AG04449 (cell line): ENCODE data around the gene FHL3.

Experiments
- CTCF ChIA-PET: fragments of 350-600 bp; formaldehyde crosslinking; extraction: SDS; loops from one replicate; lab custom pipeline; 2021; ENCODE audit warnings: antibody characterized with exemption; lab: Yijun Ruan, JAX
- POLR2A ChIA-PET: fragments of 400-600, 350-600 bp; formaldehyde crosslinking; extraction: SDS; loops from one replicate; lab custom pipeline; 2020; ENCODE audit warnings: antibody characterized with exemption, inconsistent platforms; lab: Yijun Ruan, JAX
- DNase-seq: peaks from one replicate; pipeline ENCODE4 v3.0.0-alpha.2; 2010; ENCODE audit warnings: low read depth, low spot score
- H3K4me3 ChIP-seq: 2 replicates; pipeline ENCODE4 v1.5.1; 2011; ENCODE audit warnings: low read depth, mild to moderate bottlenecking, control low read depth, low read length
- CTCF ChIP-seq: IDR thresholded peaks from one replicate; pipeline ENCODE4 v1.5.1; 2011; ENCODE audit warnings: mild to moderate bottlenecking, moderate library complexity, low read length, control low read depth, inconsistent platforms; ENCODE audit not compliant: insufficient read depth; ENCODE audit errors: missing control alignments

FHL3 gene

GRCh38 chr1:38000529-38001455 is 4.5 kb downstream of the FHL3 start:
- ChIA-PET POLR2A (interaction anchor here (1.3 to 3.3 kb wide), 4 partner anchors 11 to 29 kb away, joined by 4 to 26 read pairs (median 6); partner anchors contain the start of genes SF3A3 and UTP11), CTCF (interaction anchor here (1.1 to 16.5 kb wide), 4 partner anchors 9 to 835 kb away, joined by 3 to 398 read pairs (median 37); partner anchors contain the start of genes SF3A3 and UTP11)
- no peak for TF ChIP-seq CTCF
- H3K4me3 ChIP-seq: peak overlapping the region; percentile 36
- DNase-seq: no peak

GRCh38 chr1:38000233-38000528 is 5.1 kb downstream of the FHL3 start:
- TF ChIP-seq CTCF: no peak
- DNase-seq: no peak
- H3K4me3 ChIP-seq: peak overlapping the region; percentile 36
- CTCF ChIA-PET: interaction anchor here (0.8 to 16.5 kb wide), 4 partner anchors 9 to 835 kb away, joined by 3 to 398 read pairs (median 36); partner anchors contain the start of genes SF3A3 and UTP11
- POLR2A ChIA-PET: interaction anchor here (1.3 to 3.3 kb wide), 3 partner anchors 10 to 30 kb away, joined by 6 to 26 read pairs (median 6); partner anchors contain the start of genes SF3A3 and UTP11

- no peak for TF ChIP-seq CTCF
- DNase-seq: no peak
- POLR2A ChIA-PET: interaction anchor here (0.7 to 3.3 kb wide), 4 partner anchors 10 to 30 kb away, joined by 3 to 26 read pairs (median 6); partner anchors contain the start of genes SF3A3 and UTP11
- H3K4me3 ChIP-seq: peak overlapping the region; percentile 36
- CTCF ChIA-PET: interaction anchor here (0.8 to 16.5 kb wide), 3 partner anchors 9 to 21 kb away, joined by 3 to 398 read pairs (median 68); partner anchors contain the start of genes SF3A3 and UTP11
Measured at GRCh38 chr1:37999430-38000232, 5.7 kb downstream of the FHL3 start.

GRCh38 chr1:37998913-37999429 is 6.3 kb downstream of the FHL3 start:
- TF ChIP-seq CTCF: no peak
- no peak for DNase-seq
- POLR2A ChIA-PET: interaction anchor here (0.7 to 3.3 kb wide), 2 partner anchors 11 to 13 kb away, joined by 3 to 26 read pairs; partner anchors contain the start of gene UTP11
- CTCF ChIA-PET: interaction anchor here (6.8 to 16.5 kb wide), 2 partner anchors 8 to 22 kb away, joined by 68 to 398 read pairs; partner anchors contain the start of genes SF3A3 and UTP11
- no peak overlapping the region; the same call in 1 of the 2 replicates for H3K4me3 ChIP-seq

GRCh38 chr1:37998089-37998808 is 7.1 kb downstream of the FHL3 start:
- no peak for DNase-seq
- CTCF ChIA-PET: interaction anchor here (2.1 to 16.5 kb wide), 3 partner anchors 8 to 22 kb away, joined by 5 to 398 read pairs (median 68); partner anchors contain the start of genes SF3A3 and UTP11
- H3K4me3 ChIP-seq: no peak overlapping the region
- no peak for TF ChIP-seq CTCF
- POLR2A ChIA-PET: no interaction called here
